HCEC 1CT (cell line): ENCODE measurements around the gene OCRL.
A peak's percentile ranks its signal among the peaks of the same experiment; 100 is the strongest.

Experiments used
- DNase-seq: peaks from one replicate; pipeline ENCODE4 v3.0.0-alpha.2; 2017

Gene OCRL

DNA sequence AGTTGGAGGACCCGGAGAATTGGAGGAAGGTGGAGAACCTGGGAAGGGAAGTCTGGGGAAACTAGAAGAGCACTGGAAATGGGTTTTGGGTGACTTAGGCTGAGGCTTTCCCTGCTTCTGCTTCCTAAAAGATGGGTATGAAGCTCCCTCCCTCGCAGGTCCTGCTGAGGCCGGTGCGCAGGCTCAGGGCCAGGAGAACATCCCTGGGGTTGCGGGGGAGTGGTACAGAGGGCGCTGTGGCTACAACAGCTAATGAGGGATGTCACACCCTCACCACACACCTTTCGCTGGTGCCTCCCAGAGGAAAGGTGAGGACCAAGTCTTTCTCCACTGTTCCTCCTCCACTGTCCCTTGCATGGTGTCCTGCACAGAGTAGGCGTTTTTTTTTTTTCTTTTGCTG, 98.9 kb downstream of the OCRL start:
- no peak for DNase-seq

DNA sequence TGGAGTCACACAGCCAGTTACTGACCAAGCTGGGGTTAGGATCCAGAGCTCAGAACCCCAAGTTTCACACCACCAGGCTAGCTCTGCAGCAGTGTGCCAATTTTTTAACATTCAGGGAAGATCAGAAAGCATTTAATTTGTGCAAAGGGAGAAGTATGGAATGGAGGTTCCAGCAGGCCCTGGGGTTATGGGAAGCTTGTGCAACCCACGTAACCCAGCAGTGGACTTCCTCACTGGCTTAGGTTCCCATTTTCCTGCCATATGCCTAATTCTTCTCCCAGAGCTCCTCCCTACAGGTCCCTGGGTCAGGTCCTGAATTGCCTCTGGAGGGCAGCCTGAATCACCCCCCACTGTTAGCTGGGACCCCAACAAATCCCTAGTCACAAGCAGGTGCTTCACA, 100.7 kb downstream of the OCRL start:
- DNase-seq: no peak

DNA sequence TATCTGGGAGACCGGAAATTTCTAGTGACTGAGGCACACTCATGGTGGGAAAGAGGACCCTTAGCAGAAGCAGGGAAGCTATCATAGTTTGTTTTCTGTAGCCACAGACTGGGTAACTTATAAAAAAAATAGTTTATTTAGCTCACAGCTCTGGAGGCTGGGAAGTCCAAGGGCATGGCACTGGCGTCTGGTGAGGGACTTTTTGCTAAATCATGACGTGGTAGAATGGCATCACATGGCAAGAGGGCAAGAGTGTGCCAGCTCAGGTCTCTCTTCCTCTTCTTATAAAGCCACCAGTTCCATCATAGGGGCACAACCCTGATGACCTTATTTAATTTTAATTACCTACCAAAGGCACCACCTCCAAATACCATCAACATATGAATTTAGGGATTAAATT, 101.4 kb downstream of the OCRL start:
- DNase-seq: no peak

DNA sequence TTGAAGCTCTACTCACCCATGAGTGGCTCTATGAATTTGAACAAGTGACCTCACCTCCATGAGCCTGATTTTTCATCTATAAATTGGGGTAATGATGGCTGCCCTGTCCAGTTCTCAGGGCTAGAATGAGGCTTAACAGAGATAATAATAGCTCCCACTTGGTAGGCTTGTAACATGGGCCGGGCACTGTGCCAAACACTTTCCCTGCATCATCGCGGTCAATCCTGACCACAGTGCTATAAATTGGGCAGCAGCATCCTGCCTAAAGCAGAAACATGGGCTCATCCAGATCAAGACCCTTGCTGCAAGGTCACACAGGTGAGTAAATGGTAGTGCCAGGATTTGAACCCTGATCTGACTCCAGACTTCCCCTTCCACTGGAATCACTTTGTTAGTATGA, 101.9 kb downstream of the OCRL start:
- DNase-seq: peak; percentile 25
